Ovary (tissue), 9 donors: ENCODE data around the gene CTNNBL1. TPM values are rescaled to one million over a fixed set of nuclear protein-coding genes. Genes with fewer than 3 reads are reported as not detected.

ENCODE experiments used
- DNase-seq, 5 donors: peaks; one replicate each; pipeline ENCODE4 v3.0.0-alpha.2; 2019 to 2020
- H3K27ac ChIP-seq, 2 donors: fragments of 200-600 bp; one replicate each; pipeline versions ENCODE4 v1.5.1 to v1.8.0; 2019 to 2022
- H3K27me3 ChIP-seq: fragments of 200-600 bp; one replicate; pipeline ENCODE4 v1.8.0; 2022
- H3K36me3 ChIP-seq: fragments of 200-600 bp; sonication (generic); one replicate; pipeline ENCODE4 v1.5.1; 2019
- H3K4me1 ChIP-seq: one replicate; pipeline ENCODE4 v1.8.1; 2013; ENCODE audit warnings: mild to moderate bottlenecking, moderate library complexity; ENCODE audit not compliant: insufficient read depth
- H3K4me3 ChIP-seq: fragments of 200-600 bp; sonication (generic); one replicate; pipeline ENCODE4 v1.5.1; 2017
- H3K9me3 ChIP-seq, 2 donors: fragments of 200-600 bp in 1 of 2; sonication (generic) in 1 of 2; one replicate each; pipeline versions ENCODE4 v1.5.1 to v1.8.1; 2013 to 2019; ENCODE audit warnings: mild to moderate bottlenecking in 1 of 2, moderate library complexity in 1 of 2
- EP300 ChIP-seq: sonication (generic); formaldehyde crosslinking; IDR thresholded peaks from one replicate; pipeline ENCODE4 v1.6.1; 2017; ENCODE audit warnings: antibody characterized with exemption
- POLR2A ChIP-seq: fragments of 450-650 bp; IDR thresholded peaks from one replicate; pipeline ENCODE4 v1.6.1; 2017; ENCODE audit warnings: antibody characterized with exemption, mild to moderate bottlenecking, moderate library complexity
- WGBS, 3 donors: extraction: QIAGEN DNeasy Blood & Tissue Kit in 1 of 3; methylation state at CpG; one replicate each; pipeline versions ENCODE4 v1.1.5 to v1.1.7; 2013 to 2017; 5-methylcytosine and 5-hydroxymethylcytosine counted together
- intact Hi-C, 4 donors: fragments of 100-400 bp; cut with DNase I; formaldehyde crosslinking; loops; one replicate each; pipeline versions ENCODE4 v1.11.0 to v1.15.1; 2022 to 2023
- polyA plus RNA-seq, 2 donors: library from polyadenylated mRNA; stranded (reverse); fragments of 200-250 nt in 1 of 2; fragments of 350-450 nt in 1 of 2; fragmentation: Illumina TruSeq in 1 of 2; extraction: RNeasy Lipid Tissue Mini Kit (QIAGEN cat#74804) in 1 of 2; gene quantifications; one replicate each; pipeline ENCODE4 v1.2.3, GENCODE V29; 2013 to 2014
- total RNA-seq, 7 donors: library from RNA; depleted of rRNA in 2 of 7; stranded (reverse); fragments of >200 nt in 2 of 7; fragmentation: NEBNext Ultra II Directional in 3 of 7; extraction: Animal tissue kit (Norgen Biotek cat#: 25700) in 3 of 7; gene quantifications; one replicate each; pipeline versions ENCODE4 v1.1.0 to v1.2.4, GENCODE V29; 2016 to 2023
- TF ChIP-seq, protein P1 (sequence below), 3 donors: fragments of 450-650 bp in 2 of 3; fragments of 200-600 bp in 1 of 3; IDR thresholded peaks; one replicate each; pipeline versions ENCODE4 v1.5.1 to v1.8.0; 2016 to 2022; ENCODE audit warnings: antibody characterized with exemption in 3 of 3, mild to moderate bottlenecking in 1 of 3
- donor health status: DM: no; HTN: no; CAD: no; lungs with moderate emphysema.
- donor health status: DM: no; HTN: no; CAD: no.
- donor health status: Bipolar disorder and iron deficiency.
- donor health status: DM: yes; HTN: yes; CAD: no.
- donor health status: DM: no; HTN: no; CAD: no.
- donor health status: DM: yes; HTN: yes; CAD: no.

Gene CTNNBL1
- total and polyA plus RNA-seq, 9 donors: 17.3 to 58.7 (median 42.3) TPM

DNA sequence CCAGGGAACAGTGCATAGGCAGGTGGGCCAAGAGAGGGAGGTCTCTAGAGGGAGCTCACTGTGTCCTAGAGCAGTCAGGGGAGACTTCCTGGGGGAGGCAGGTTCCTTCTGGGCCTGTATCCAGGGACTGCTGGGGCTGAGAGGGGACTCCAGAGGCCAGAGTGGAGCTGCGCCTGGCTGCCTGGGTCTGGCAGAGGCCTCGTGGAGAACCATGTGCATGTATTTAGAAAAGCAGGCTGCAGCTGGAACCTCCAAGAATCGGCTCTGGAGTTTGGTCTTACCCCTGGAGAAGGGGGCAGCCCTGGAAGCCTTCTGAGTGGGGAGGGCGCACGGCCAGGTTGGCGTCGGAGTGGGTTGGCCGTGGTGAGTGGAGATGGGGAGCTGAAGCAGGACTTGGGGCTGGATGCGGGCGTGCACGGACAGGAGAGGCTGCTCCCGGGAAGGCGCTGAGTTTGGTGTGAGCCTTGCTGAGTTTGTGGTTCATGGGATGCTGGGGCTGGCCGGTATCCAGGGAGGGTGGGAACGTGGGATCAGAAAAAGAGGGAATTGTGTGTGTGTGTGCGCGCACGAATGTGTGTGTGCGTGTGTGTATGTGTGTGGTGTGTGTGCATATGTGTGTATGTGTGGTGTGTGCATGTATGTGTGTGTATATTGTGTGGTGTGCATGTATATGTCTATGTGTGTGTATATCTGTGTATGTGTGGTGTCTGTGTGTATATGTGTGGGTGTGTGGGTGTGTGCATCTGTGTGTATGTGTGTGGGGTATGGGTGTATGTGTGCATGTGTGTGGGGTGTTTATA lies 219.9 kb downstream of the CTNNBL1 start:
- intact Hi-C loops: no loop called here
- no peaks in the 10 kb centered on the region for H3K27me3 ChIP-seq
- 35 to 40% (median 39%) methylated on average over 19 of the region's 19 CpGs for WGBS, 3 donors

DNA sequence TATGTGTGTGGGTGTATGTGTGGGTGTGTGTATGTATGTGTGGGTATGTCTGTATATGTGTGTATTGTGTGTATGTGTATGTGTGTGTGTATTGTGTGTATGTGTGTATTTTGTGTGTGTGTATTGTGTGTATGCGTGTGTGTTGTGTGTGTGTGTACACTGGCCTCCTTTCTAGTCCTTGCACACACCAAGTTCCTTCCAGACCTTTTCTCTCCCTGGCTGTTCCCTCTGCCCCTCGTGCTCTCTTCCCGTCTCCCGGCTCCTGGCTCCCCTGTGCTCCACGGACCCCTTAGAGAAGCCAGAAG lies 220.5 kb downstream of the CTNNBL1 start:
- no peak overlapping the region for H3K4me3 ChIP-seq
- DNase-seq: no peak
- 22 to 26% (median 24%) methylated on average over 5 of the region's 5 CpGs for WGBS, 3 donors
- intact Hi-C loops: no loop called here
- no peaks in the 10 kb centered on the region for H3K27me3 ChIP-seq
- no peaks in the 10 kb centered on the region for H3K4me1 ChIP-seq
- TF ChIP-seq POLR2A (no peak), EP300 (no peak)
- TF ChIP-seq, protein P1, sequence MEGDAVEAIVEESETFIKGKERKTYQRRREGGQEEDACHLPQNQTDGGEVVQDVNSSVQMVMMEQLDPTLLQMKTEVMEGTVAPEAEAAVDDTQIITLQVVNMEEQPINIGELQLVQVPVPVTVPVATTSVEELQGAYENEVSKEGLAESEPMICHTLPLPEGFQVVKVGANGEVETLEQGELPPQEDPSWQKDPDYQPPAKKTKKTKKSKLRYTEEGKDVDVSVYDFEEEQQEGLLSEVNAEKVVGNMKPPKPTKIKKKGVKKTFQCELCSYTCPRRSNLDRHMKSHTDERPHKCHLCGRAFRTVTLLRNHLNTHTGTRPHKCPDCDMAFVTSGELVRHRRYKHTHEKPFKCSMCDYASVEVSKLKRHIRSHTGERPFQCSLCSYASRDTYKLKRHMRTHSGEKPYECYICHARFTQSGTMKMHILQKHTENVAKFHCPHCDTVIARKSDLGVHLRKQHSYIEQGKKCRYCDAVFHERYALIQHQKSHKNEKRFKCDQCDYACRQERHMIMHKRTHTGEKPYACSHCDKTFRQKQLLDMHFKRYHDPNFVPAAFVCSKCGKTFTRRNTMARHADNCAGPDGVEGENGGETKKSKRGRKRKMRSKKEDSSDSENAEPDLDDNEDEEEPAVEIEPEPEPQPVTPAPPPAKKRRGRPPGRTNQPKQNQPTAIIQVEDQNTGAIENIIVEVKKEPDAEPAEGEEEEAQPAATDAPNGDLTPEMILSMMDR (IDR thresholded peaks at IDR 0.05): no peak
- no peaks in the 10 kb centered on the region for H3K36me3 ChIP-seq
- H3K9me3 ChIP-seq: no peaks in the 10 kb centered on the region
- no peak overlapping the region for H3K27ac ChIP-seq

More for the DNA sequence above, 219.9 kb downstream of the CTNNBL1 start:
- DNase-seq: no peak
- no peak overlapping the region for H3K27ac ChIP-seq
- TF ChIP-seq, protein P1 (IDR thresholded peaks at IDR 0.05): no peak
- TF ChIP-seq EP300: no peak
- no peak for TF ChIP-seq POLR2A
- no peaks in the 10 kb centered on the region for H3K4me1 ChIP-seq
- no peak overlapping the region for H3K4me3 ChIP-seq
- H3K36me3 ChIP-seq: no peaks in the 10 kb centered on the region
- no peaks in the 10 kb centered on the region for H3K9me3 ChIP-seq

DNA sequence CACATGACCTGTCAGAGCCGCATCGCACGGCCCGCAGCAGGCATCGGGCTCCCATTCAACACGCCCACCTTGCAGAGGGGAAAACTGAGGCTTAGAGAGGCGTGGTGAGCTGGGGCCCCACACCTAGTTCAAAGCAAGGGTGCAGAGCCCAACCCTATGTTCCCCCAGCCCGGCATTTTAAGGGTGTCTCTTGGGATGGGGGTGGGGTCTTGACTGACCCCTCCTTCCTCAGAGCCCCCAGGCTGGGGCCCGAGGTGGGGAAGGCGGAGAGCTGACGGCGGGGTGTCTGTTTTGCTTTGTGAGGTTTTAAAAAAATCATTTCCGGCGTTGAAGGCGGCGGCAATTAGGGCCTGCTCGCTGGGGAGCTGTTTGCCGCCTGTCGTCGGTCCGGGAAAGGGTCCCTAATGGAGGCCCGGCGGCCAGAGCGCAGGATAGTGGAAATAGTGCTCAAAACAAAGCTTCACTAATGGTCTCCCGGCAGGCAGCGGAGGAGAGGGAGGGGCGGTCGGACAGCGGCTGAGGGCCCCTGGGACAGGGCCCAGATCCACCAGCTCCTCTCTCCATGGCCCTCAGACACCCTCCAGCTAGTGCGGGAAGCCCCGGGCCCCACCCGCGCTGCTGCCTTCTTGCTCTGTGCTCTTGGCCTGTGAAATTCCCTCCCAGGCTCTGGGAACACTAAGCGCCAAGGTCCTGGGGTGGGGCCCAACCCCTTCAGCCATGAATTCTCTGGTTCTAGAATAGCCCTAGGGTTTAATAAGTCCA lies 221.0 kb downstream of the CTNNBL1 start:
- no peak for TF ChIP-seq EP300
- TF ChIP-seq, protein P1 (IDR thresholded peaks at IDR 0.05): no peak
- TF ChIP-seq POLR2A: no peak
- intact Hi-C loops: no loop called here
- no peak overlapping the region for H3K27ac ChIP-seq
- H3K27me3 ChIP-seq: no peaks in the 10 kb centered on the region
- 3% methylated on average over 34 of the region's 34 CpGs for WGBS, 3 donors
- no peaks in the 10 kb centered on the region for H3K36me3 ChIP-seq
- DNase-seq: no peak
- no peaks in the 10 kb centered on the region for H3K9me3 ChIP-seq
- peak overlapping the region; percentile 8 for H3K4me3 ChIP-seq
- H3K4me1 ChIP-seq: no peaks in the 10 kb centered on the region

DNA sequence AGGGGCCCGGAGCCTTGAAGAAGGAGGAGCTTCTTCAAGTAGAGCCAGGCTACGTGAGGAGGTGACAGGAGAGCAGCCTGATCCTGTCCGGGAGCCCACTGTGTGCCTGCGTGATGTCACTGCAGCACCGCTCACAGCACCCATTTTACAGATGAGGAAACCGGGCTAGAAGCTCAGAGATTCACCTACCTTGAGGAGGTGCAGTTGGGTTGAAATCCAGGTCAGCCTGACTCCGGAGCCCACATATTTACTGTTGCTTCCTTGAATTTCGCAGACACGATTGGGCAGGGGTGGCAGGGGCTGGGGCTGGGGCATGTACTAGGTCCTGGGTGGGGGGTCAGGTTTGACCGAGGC lies 221.6 kb downstream of the CTNNBL1 start:
- TF ChIP-seq, protein P1 (IDR thresholded peaks at IDR 0.05): no peak
- TF ChIP-seq POLR2A: no peak
- TF ChIP-seq EP300: no peak
- no peaks in the 10 kb centered on the region for H3K9me3 ChIP-seq
- DNase-seq: no peak
- WGBS, 3 donors: 25 to 34% (median 29%) methylated on average over 10 of the region's 10 CpGs
- H3K4me1 ChIP-seq: no peaks in the 10 kb centered on the region
- no peaks in the 10 kb centered on the region for H3K36me3 ChIP-seq
- intact Hi-C loops: no loop called here
- H3K27ac ChIP-seq: no peak overlapping the region
- H3K27me3 ChIP-seq: no peaks in the 10 kb centered on the region
- H3K4me3 ChIP-seq: no peak overlapping the region
